ENCODE data around the gene ZNF200.
A peak's percentile ranks its signal among the peaks of the same experiment; 100 is the strongest.

ZNF200 gene

DNA sequence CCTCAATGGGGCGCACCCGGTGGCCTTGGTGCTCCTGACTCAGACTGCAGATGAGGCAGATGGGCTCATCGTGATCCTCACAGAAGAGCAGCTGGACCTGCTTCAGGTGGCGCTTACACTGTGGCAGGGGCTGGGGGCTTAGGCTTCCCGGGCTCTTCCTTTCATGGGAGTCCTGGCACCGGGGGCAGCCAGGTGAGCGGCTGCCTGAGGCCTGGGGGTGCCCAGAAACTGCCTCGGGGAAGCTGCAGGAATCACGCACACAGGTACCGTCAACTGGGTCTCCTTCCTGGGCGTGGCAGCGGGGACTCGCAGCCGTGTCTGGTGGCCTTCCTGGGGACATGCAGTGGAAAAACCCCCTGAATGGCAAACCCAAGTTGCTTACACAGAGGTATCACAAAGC, 14.5 kb upstream of the ZNF200 start:
- 82 to 83% methylated on average over 14 of the region's 14 CpGs for WGBS, 2 experiments (ENCODE audit: insufficient coverage in 2 of 2)
- Histone ChIP-seq H3K4me1 (ENCODE audit: control insufficient read depth, insufficient read depth, low read length, poor library complexity, severe bottlenecking) (no peaks in the 10 kb centered on the region), H3K27ac (ENCODE audit: low read depth, low read length, severe bottlenecking) (no peak overlapping the region), H3K36me3 (ENCODE audit: control insufficient read depth, insufficient read depth, low read length) (no peaks in the 10 kb centered on the region), H3K9me3 (ENCODE audit: control insufficient read depth, low read length) (no peaks in the 10 kb centered on the region), H3K4me3 (ENCODE audit: extremely low read depth, insufficient read depth, low read length, poor library complexity, severe bottlenecking) (no peak overlapping the region)

DNA sequence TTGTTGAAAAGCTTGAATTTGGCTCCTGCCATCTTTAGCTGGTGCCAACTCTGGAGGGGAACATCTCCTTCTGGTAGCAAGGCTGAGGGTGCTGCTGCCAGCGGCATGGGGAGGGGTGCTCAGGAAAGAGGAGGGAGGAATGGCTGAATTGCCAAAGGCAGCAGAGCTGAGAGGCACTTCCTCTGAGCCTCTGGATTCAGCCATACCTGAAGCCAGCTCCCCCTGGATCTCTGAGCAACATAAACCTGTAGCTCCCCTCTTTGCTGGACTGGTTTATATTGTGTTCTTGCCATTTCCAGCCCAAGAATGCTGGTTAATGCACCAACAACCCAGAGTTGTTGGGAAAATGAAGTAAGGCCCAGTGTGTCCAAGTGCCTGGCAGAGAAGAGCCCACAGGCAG, 14.1 kb upstream of the ZNF200 start:
- Histone ChIP-seq H3K4me3 (ENCODE audit: extremely low read depth, insufficient read depth, low read length, poor library complexity, severe bottlenecking) (no peak overlapping the region), H3K9me3 (ENCODE audit: control insufficient read depth, low read length) (no peaks in the 10 kb centered on the region), H3K4me1 (ENCODE audit: control insufficient read depth, insufficient read depth, low read length, poor library complexity, severe bottlenecking) (no peaks in the 10 kb centered on the region), H3K27ac (ENCODE audit: low read depth, low read length, severe bottlenecking) (no peak overlapping the region), H3K36me3 (ENCODE audit: control insufficient read depth, insufficient read depth, low read length) (no peaks in the 10 kb centered on the region)
- 60 to 100% methylated on average over 1 of the region's 1 CpG for WGBS, 2 experiments (ENCODE audit: insufficient coverage in 2 of 2)

DNA sequence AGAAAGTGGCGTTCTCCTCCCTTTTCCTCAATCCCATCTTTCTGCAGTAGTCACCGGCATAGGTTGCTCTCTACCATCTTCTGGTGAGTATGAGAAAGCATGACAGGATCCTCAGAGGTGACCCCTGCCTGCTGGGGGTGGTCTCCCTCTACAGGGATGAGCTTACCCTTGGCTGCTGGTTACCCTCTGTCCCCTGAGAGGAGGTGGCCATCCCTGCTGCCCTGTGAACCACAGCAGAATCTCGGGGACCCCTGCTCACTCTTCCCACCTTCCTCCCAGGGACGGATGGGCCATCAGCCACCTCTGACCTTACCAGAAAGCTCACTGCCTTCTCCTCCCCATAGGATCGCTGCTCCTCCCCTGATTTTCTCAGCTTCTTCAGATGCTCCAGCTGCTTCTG, 13.6 kb upstream of the ZNF200 start:
- no peak overlapping the region for H3K27ac ChIP-seq (ENCODE audit: low read depth, low read length, severe bottlenecking)
- no peaks in the 10 kb centered on the region for H3K9me3 ChIP-seq (ENCODE audit: control insufficient read depth, low read length)
- no peaks in the 10 kb centered on the region for H3K4me1 ChIP-seq (ENCODE audit: control insufficient read depth, insufficient read depth, low read length, poor library complexity, severe bottlenecking)
- H3K36me3 ChIP-seq (ENCODE audit: control insufficient read depth, insufficient read depth, low read length), result no peaks in the 10 kb centered on the region
- WGBS, 2 experiments (ENCODE audit: insufficient coverage in 2 of 2), result 79 to 80% methylated on average over 3 to 4 of the region's 5 CpGs
- H3K4me3 ChIP-seq (ENCODE audit: extremely low read depth, insufficient read depth, low read length, poor library complexity, severe bottlenecking), result no peak overlapping the region

DNA sequence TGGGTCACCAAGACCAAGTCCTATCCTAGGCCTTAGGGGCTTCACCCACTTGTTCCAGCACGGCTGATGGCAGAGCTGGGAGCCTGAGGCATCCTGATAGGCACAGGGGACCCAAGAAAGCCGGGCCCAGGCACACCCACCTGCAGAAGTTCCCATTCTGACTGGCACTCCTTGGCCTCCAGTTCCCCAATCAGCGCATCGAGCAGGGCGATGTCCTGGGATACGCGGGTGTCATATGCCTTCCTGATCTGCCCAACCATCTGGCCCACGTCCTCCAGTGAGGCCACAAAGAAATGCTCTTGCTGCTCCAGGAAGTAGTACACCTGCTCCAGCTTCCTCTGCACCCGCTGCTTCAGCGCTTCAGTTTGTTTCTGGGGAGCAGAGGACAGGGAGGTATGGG, 11.9 kb upstream of the ZNF200 start:
- 93 to 94% methylated on average over 9 to 10 of the region's 10 CpGs for WGBS, 2 experiments (ENCODE audit: insufficient coverage in 2 of 2)

DNA sequence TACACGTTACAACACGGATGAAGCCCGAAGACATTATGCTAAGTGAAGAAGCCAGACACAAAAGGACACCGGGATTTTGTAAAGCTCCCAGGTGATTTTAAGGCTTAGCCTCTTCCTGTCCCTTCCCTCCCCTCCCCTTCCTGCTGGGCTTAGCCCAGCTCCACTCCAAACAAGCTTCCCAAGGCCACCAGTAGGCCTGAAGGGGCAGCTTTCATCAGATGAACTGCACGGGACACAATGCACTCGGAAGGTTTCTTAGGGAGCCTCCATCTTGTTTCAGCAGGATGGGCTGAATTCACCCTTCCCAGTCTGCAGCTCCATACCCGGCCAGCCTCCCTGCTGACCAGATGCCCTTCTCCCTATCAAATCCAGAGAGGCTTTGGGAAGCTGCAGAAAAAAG, 11.0 kb upstream of the ZNF200 start:
- no peaks in the 10 kb centered on the region for H3K9me3 ChIP-seq (ENCODE audit: control insufficient read depth, low read length)
- H3K36me3 ChIP-seq (ENCODE audit: control insufficient read depth, insufficient read depth, low read length), result no peaks in the 10 kb centered on the region
- no peaks in the 10 kb centered on the region for H3K4me1 ChIP-seq (ENCODE audit: control insufficient read depth, insufficient read depth, low read length, poor library complexity, severe bottlenecking)
- H3K27ac ChIP-seq (ENCODE audit: low read depth, low read length, severe bottlenecking), result no peak overlapping the region
- 71 to 72% methylated on average over 6 to 7 of the region's 7 CpGs for WGBS, 2 experiments (ENCODE audit: insufficient coverage in 2 of 2)
- H3K4me3 ChIP-seq (ENCODE audit: extremely low read depth, insufficient read depth, low read length, poor library complexity, severe bottlenecking), result no peak overlapping the region

More for the DNA sequence above, 11.9 kb upstream of the ZNF200 start:
- no peak overlapping the region for H3K4me3 ChIP-seq (ENCODE audit: extremely low read depth, insufficient read depth, low read length, poor library complexity, severe bottlenecking)
- H3K36me3 ChIP-seq (ENCODE audit: control insufficient read depth, insufficient read depth, low read length), result no peaks in the 10 kb centered on the region
- H3K4me1 ChIP-seq (ENCODE audit: control insufficient read depth, insufficient read depth, low read length, poor library complexity, severe bottlenecking), result no peaks in the 10 kb centered on the region
- no peak overlapping the region for H3K27ac ChIP-seq (ENCODE audit: low read depth, low read length, severe bottlenecking)
- no peaks in the 10 kb centered on the region for H3K9me3 ChIP-seq (ENCODE audit: control insufficient read depth, low read length)

DNA sequence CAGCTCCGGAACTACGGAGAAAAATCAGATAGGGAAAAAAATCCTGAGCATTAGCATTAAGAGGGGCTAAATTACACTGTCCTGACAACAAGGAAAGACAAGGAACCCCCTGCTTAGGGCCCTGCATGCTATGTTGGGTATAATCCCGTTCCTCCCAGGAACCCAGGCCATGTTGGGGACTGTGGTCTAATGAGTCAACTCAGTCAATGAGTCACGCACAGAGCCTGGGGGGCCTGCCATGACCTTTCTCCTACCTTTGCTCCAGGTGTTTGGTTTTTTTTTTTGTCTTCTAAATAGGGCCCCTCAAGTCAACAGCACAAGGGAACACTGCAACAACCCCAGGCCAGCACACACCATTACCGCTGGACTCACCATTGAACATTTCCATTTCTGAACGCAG, 8.9 kb upstream of the ZNF200 start:
- no peaks in the 10 kb centered on the region for H3K36me3 ChIP-seq (ENCODE audit: control insufficient read depth, insufficient read depth, low read length)
- WGBS, 2 experiments (ENCODE audit: insufficient coverage in 2 of 2), result 66 to 82% methylated on average over 3 to 5 of the region's 6 CpGs
- no peaks in the 10 kb centered on the region for H3K4me1 ChIP-seq (ENCODE audit: control insufficient read depth, insufficient read depth, low read length, poor library complexity, severe bottlenecking)
- no peak overlapping the region for H3K27ac ChIP-seq (ENCODE audit: low read depth, low read length, severe bottlenecking)
- no peak overlapping the region for H3K4me3 ChIP-seq (ENCODE audit: extremely low read depth, insufficient read depth, low read length, poor library complexity, severe bottlenecking)
- H3K9me3 ChIP-seq (ENCODE audit: control insufficient read depth, low read length), result no peaks in the 10 kb centered on the region

DNA sequence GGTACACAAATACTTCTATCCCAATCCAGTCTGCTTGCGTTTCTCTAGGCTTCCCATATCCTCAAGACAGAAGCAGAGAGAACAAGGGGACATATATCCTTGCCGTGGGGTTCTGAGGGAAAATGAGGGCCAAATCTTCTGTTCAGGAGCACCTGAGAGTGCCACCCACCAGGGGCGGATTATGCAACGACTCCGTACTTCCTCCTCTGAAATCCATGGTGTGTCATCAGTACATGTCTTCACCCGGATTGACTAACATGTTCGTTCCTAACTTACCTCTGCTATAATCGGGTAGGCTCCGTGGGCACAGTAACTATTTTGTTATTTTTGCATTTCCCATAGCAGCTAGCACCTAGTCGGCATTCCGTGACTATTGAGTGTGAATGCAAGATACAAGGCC, 7.8 kb upstream of the ZNF200 start:
- no peak overlapping the region for H3K27ac ChIP-seq (ENCODE audit: low read depth, low read length, severe bottlenecking)
- H3K9me3 ChIP-seq (ENCODE audit: control insufficient read depth, low read length), result no peaks in the 10 kb centered on the region
- WGBS, 2 experiments (ENCODE audit: insufficient coverage in 2 of 2), result 79 to 83% methylated on average over 11 of the region's 11 CpGs
- H3K4me1 ChIP-seq (ENCODE audit: control insufficient read depth, insufficient read depth, low read length, poor library complexity, severe bottlenecking), result no peaks in the 10 kb centered on the region
- no peak overlapping the region for H3K4me3 ChIP-seq (ENCODE audit: extremely low read depth, insufficient read depth, low read length, poor library complexity, severe bottlenecking)
- H3K36me3 ChIP-seq (ENCODE audit: control insufficient read depth, insufficient read depth, low read length), result no peaks in the 10 kb centered on the region

DNA sequence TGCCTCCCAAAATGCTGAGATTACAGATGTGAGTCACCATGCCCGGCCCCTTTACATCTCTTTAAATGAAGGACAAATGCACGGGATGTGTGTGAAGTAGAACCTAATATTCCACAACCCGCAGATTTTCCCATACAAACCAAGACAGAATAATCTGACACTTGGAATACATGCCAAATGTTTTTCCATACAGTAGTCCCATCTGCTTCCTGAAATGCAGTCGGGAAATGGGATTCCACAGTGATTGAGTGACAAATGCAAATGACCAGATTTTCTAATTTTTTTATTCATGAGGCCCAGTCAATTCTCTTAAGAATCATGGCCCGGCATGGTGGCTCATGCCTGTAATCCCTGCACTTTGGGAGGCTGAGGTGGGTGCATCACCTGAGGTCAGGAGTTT, 6.8 kb upstream of the ZNF200 start:
- no peaks in the 10 kb centered on the region for H3K9me3 ChIP-seq (ENCODE audit: control insufficient read depth, low read length)
- H3K4me3 ChIP-seq (ENCODE audit: extremely low read depth, insufficient read depth, low read length, poor library complexity, severe bottlenecking), result no peak overlapping the region
- 78 to 98% methylated on average over 2 to 3 of the region's 5 CpGs for WGBS, 2 experiments (ENCODE audit: insufficient coverage in 2 of 2)
- no peaks in the 10 kb centered on the region for H3K4me1 ChIP-seq (ENCODE audit: control insufficient read depth, insufficient read depth, low read length, poor library complexity, severe bottlenecking)
- no peaks in the 10 kb centered on the region for H3K36me3 ChIP-seq (ENCODE audit: control insufficient read depth, insufficient read depth, low read length)
- H3K27ac ChIP-seq (ENCODE audit: low read depth, low read length, severe bottlenecking), result no peak overlapping the region

DNA sequence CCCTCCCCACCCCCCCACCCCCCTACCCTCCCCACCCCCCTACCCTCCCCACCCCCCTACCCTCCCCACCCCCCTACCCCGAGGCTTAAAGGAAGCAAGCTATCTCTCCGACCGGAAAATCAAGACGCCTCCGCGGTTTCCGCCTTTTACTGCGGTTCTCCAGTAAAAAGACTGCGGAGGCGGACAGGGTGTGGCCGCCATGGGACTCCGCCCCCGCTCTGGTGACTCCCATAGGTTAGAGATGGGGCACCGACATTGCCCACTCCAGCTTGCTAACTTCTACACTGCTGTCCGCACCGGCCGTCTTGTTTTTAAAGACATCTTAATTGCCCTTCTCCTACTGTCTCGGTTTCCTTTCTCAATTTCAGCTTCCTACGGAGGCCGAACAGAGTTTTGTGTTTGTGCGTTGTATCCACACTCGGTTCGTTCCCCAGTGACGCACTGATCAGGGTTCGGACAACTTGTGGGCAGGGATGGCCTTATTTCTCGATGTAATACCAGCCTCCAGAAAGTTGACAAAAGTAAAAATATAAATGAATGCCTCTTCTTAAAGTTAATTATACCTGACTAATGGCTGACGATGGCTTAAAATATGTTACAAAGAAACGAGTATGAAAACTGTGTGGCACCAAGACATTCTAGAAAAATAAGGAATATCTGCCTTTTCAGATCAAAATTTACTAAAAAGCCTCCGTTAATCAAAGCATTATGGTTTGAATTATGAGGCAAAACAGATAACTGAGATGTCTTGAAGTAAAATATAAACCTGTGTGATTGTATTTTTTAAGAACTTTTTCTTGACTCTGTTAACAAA, 1.1 kb upstream of the ZNF200 start:
- Histone ChIP-seq H3K36me3 (ENCODE audit: control insufficient read depth, insufficient read depth, low read length) (peaks cover 28% of the 10 kb centered on the region), H3K4me1 (ENCODE audit: control insufficient read depth, insufficient read depth, low read length, poor library complexity, severe bottlenecking) (no peaks in the 10 kb centered on the region), H3K9me3 (ENCODE audit: control insufficient read depth, low read length) (peaks cover 14% of the 10 kb centered on the region), H3K27ac (ENCODE audit: low read depth, low read length, severe bottlenecking) (no peak overlapping the region), H3K4me3 (ENCODE audit: extremely low read depth, insufficient read depth, low read length, poor library complexity, severe bottlenecking) (no peak overlapping the region)
- WGBS, 2 experiments (ENCODE audit: insufficient coverage in 2 of 2), result 91 to 93% methylated on average over 21 to 24 of the region's 29 CpGs

DNA sequence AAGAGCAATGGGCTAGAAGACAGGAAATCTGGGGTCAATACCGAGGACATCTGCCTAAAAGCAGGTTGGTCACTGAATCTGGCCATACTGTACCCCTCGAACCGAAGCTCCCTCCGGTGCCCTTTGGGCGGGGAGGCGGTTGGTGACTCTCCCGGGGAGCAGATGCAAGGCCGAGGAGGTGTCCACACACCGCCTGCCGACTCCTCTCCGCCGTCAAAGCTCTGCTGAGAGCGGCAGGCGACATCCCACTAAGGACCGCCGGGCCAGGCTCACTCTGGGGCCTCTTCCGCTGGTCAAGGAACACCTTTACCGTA, 458 bp downstream of the ZNF200 start:
- H3K36me3 ChIP-seq (ENCODE audit: control insufficient read depth, insufficient read depth, low read length), result peaks cover 41% of the 10 kb centered on the region
- WGBS, 2 experiments (ENCODE audit: insufficient coverage in 2 of 2), result 1 to 4% methylated on average over 14 to 18 of the region's 18 CpGs
- H3K4me1 ChIP-seq (ENCODE audit: control insufficient read depth, insufficient read depth, low read length, poor library complexity, severe bottlenecking), result no peaks in the 10 kb centered on the region
- peak overlapping the region; percentile 77 for H3K27ac ChIP-seq (ENCODE audit: low read depth, low read length, severe bottlenecking)
- H3K9me3 ChIP-seq (ENCODE audit: control insufficient read depth, low read length), result peaks cover 14% of the 10 kb centered on the region
- peak overlapping the region; percentile 73 for H3K4me3 ChIP-seq (ENCODE audit: extremely low read depth, insufficient read depth, low read length, poor library complexity, severe bottlenecking)

DNA sequence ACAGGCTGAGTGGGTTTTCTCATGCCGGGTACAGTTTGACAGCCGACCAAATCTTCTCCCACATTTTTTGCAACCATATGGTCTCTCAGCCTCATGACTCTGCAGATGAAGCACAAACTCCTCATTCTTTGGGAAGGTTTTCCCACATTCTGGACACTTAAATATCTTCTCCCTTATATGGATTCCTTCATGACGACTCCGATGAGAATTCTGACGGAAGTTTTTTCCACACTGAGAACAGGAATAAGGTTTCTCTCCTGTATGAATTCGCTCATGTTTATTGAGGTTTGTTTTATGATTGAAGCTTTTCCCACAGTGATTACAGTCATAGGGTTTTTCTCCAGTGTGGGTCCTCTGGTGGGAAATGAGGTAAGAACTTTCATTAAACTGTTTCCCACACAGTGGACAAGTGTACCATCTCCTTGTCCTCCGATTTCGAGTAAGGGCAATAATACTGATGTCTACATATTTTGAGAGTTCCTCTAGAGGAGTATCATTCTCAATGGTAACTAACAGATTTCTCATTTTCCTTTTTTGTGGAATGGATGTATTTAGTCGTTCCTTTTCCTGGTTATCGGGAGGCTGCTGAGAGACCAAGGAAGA, 10.9 kb downstream of the ZNF200 start:
- 90 to 100% methylated on average over 2 to 6 of the region's 10 CpGs for WGBS, 2 experiments (ENCODE audit: insufficient coverage in 2 of 2)
- H3K36me3 ChIP-seq (ENCODE audit: control insufficient read depth, insufficient read depth, low read length), result peaks cover 60% of the 10 kb centered on the region
- H3K27ac ChIP-seq (ENCODE audit: low read depth, low read length, severe bottlenecking), result no peak overlapping the region
- H3K4me3 ChIP-seq (ENCODE audit: extremely low read depth, insufficient read depth, low read length, poor library complexity, severe bottlenecking), result no peak overlapping the region
- no peaks in the 10 kb centered on the region for H3K4me1 ChIP-seq (ENCODE audit: control insufficient read depth, insufficient read depth, low read length, poor library complexity, severe bottlenecking)
- peaks cover 56% of the 10 kb centered on the region for H3K9me3 ChIP-seq (ENCODE audit: control insufficient read depth, low read length)

All from mesodermal cell (in vitro differentiated cells).